Left lung (tissue), 10 donors: Measurements from ENCODE around the gene PTCD1. TPM values are rescaled to one million over a fixed set of nuclear protein-coding genes. Genes with fewer than 3 reads are reported as not detected.

ENCODE experiments used
- ATAC-seq: fragments of 200-7000 bp; cut with Tn5 transposase; one replicate; pipeline ENCODE4 v1.9.1; 2020; ENCODE audit warnings: moderate library complexity
- DNase-seq, 4 donors: peaks; one replicate each; pipeline ENCODE4 v3.0.0-alpha.2; 2013 to 2020
- H3K27ac ChIP-seq, 2 donors: fragments of 200-600 bp; sonication (generic) in 1 of 2; one replicate each; pipeline versions ENCODE4 v1.5.0 to v1.8.0; 2020 to 2021
- H3K27me3 ChIP-seq, 2 donors: fragments of 200-600 bp; sonication (generic) in 1 of 2; one replicate each; pipeline versions ENCODE4 v1.5.0 to v1.8.0; 2020 to 2021
- H3K36me3 ChIP-seq, 2 donors: fragments of 200-600 bp; sonication (generic) in 1 of 2; one replicate each; pipeline versions ENCODE4 v1.5.0 to v1.8.0; 2020 to 2021
- H3K4me1 ChIP-seq, 2 donors: fragments of 200-600 bp; one replicate each; pipeline ENCODE4 v1.8.0; 2021
- H3K4me3 ChIP-seq, 2 donors: fragments of 200-600 bp; sonication (generic) in 1 of 2; one replicate each; pipeline versions ENCODE4 v1.5.0 to v1.8.0; 2020 to 2021; ENCODE audit warnings: mild to moderate bottlenecking in 1 of 2
- H3K9me3 ChIP-seq, 2 donors: fragments of 200-600 bp; sonication (generic) in 1 of 2; one replicate each; pipeline versions ENCODE4 v1.5.0 to v1.8.0; 2020 to 2021
- CTCF ChIP-seq, 2 donors: fragments of 200-600 bp; sonication (generic) in 1 of 2; IDR thresholded peaks; one replicate each; pipeline versions ENCODE4 v1.5.0 to v1.8.0; 2021; ENCODE audit warnings: antibody characterized with exemption in 2 of 2
- intact Hi-C, 2 donors: fragments of 100-400 bp; cut with DNase I; formaldehyde crosslinking; loops; one replicate each; pipeline versions ENCODE4 v1.11.2 to v1.14.2; 2022
- polyA plus RNA-seq, 6 donors: library from polyadenylated mRNA; unstranded; fragments of 120-200 nt; gene quantifications; one replicate each; pipeline ENCODE4 v1.2.1, GENCODE V29; 2013; ENCODE audit not compliant: insufficient read length in 6 of 6
- total RNA-seq, 2 donors: library from RNA; stranded (reverse); fragmentation: NEBNext Ultra II Directional; extraction: Animal tissue kit (Norgen Biotek cat#: 25700); gene quantifications; one replicate each; pipeline ENCODE4 v1.2.1, GENCODE V29; 2021
- donor health status: DM: no; HTN: yes; CAD: no.
- donor health status: DM: no; HTN: no; CAD: no.

The PTCD1 gene
- total and polyA plus RNA-seq, 8 donors = 3.5 to 8.2 (median 7.0) TPM

- H3K4me1 ChIP-seq = peaks cover 14 to 49% of the 10 kb centered on the region in 2 donors
- ATAC-seq = no peak
- intact Hi-C loops = no loop called here
- H3K36me3 ChIP-seq = peaks cover 0 to 49% of the 10 kb centered on the region in 2 donors
- no peak overlapping the region for H3K27ac ChIP-seq
- no peaks in the 10 kb centered on the region for H3K9me3 ChIP-seq
- DNase-seq = no peak
- no peak for TF ChIP-seq CTCF (IDR thresholded peaks at IDR 0.05)
- no peaks in the 10 kb centered on the region for H3K27me3 ChIP-seq
- no peak overlapping the region for H3K4me3 ChIP-seq
Measured at GRCh38 chr7:99406557-99406956, 32.0 kb downstream of the PTCD1 start.

- TF ChIP-seq CTCF (IDR thresholded peaks at IDR 0.05) = no peak
- intact Hi-C loops = no loop called here
- H3K27me3 ChIP-seq = no peaks in the 10 kb centered on the region
- H3K9me3 ChIP-seq = no peaks in the 10 kb centered on the region
- no peak overlapping the region for H3K27ac ChIP-seq
- H3K4me3 ChIP-seq = no peak overlapping the region
- no peak for ATAC-seq
- DNase-seq = no peak
- peaks cover 12 to 46% of the 10 kb centered on the region in 2 donors for H3K4me1 ChIP-seq
- peaks cover 0 to 49% of the 10 kb centered on the region in 2 donors for H3K36me3 ChIP-seq
Measured at GRCh38 chr7:99404977-99405320, 33.6 kb downstream of the PTCD1 start.

- no peaks in the 10 kb centered on the region for H3K27me3 ChIP-seq
- H3K27ac ChIP-seq = no peak overlapping the region
- ATAC-seq = no peak
- DNase-seq = peak in 1 of 4 donors; percentile 73
- H3K9me3 ChIP-seq = no peaks in the 10 kb centered on the region
- H3K4me1 ChIP-seq = peaks cover 10 to 45% of the 10 kb centered on the region in 2 donors
- no peak overlapping the region for H3K4me3 ChIP-seq
- peaks cover 0 to 55% of the 10 kb centered on the region in 2 donors for H3K36me3 ChIP-seq
- TF ChIP-seq CTCF (IDR thresholded peaks at IDR 0.05) = no peak
- intact Hi-C loops = no loop called here
Measured at GRCh38 chr7:99404235-99404976, 34.2 kb downstream of the PTCD1 start.

- H3K36me3 ChIP-seq = peaks cover 0 to 61% of the 10 kb centered on the region in 2 donors
- no peak overlapping the region for H3K4me3 ChIP-seq
- no peak overlapping the region for H3K27ac ChIP-seq
- H3K4me1 ChIP-seq = peaks cover 15 to 48% of the 10 kb centered on the region in 2 donors
- H3K9me3 ChIP-seq = no peaks in the 10 kb centered on the region
- H3K27me3 ChIP-seq = no peaks in the 10 kb centered on the region
- DNase-seq (peak in 1 of 4 donors; percentile 51), ATAC-seq (no peak)
- no peak for TF ChIP-seq CTCF (IDR thresholded peaks at IDR 0.05)
- intact Hi-C loops = no loop called here
Measured at GRCh38 chr7:99403764-99404163, 34.8 kb downstream of the PTCD1 start.

GRCh38 chr7:99402854-99403253, 35.7 kb downstream of the PTCD1 start:
- no peak for ATAC-seq
- Histone ChIP-seq H3K36me3 (peaks cover 0 to 70% of the 10 kb centered on the region in 2 donors), H3K9me3 (no peaks in the 10 kb centered on the region), H3K27me3 (no peaks in the 10 kb centered on the region), H3K27ac (no peak overlapping the region), H3K4me3 (no peak overlapping the region), H3K4me1 (peaks cover 15 to 48% of the 10 kb centered on the region in 2 donors)
- DNase-seq = no peak
- intact Hi-C loops = no loop called here
- TF ChIP-seq CTCF (IDR thresholded peaks at IDR 0.05) = no peak
